Trophoblast cell (in vitro differentiated cells and primary cell): ENCODE data around the gene RBM33.
"Not testable (repeated sequence)": the region's sequence is repeated elsewhere in the genome, so short reads cannot be mapped to it uniquely, and the experiment has no call there.

Experiments used
- DNase-seq, 2 donors: peaks; one replicate each; pipeline ENCODE4 v3.0.0-alpha.2; 2016
- H2AFZ ChIP-seq: 2 replicates; pipeline ENCODE4 v1.6.1; 2013; ENCODE audit warnings: low read length, moderate library complexity, mild to moderate bottlenecking; ENCODE audit not compliant: insufficient read depth, poor library complexity
- H2AK5ac ChIP-seq: 2 replicates; pipeline ENCODE4 v1.6.1; 2013; ENCODE audit warnings: mild to moderate bottlenecking, low read length
- H2BK120ac ChIP-seq: 2 replicates; pipeline ENCODE4 v1.6.1; 2013; ENCODE audit warnings: low read length, mild to moderate bottlenecking, moderate library complexity; ENCODE audit not compliant: insufficient read depth, poor library complexity
- H2BK12ac ChIP-seq: 2 replicates; pipeline ENCODE4 v1.6.1; 2013; ENCODE audit warnings: mild to moderate bottlenecking, low read length, moderate library complexity
- H2BK5ac ChIP-seq: 2 replicates; pipeline ENCODE4 v1.6.1; 2013; ENCODE audit warnings: low read length, low read depth, moderate library complexity, mild to moderate bottlenecking; ENCODE audit not compliant: poor library complexity
- H3K14ac ChIP-seq: 2 replicates; pipeline ENCODE4 v1.6.1; 2013; ENCODE audit warnings: mild to moderate bottlenecking, low read length
- H3K18ac ChIP-seq: 2 replicates; pipeline ENCODE4 v1.6.1; 2013; ENCODE audit warnings: mild to moderate bottlenecking, low read length
- H3K23ac ChIP-seq: 2 replicates; pipeline ENCODE4 v1.6.1; 2013; ENCODE audit warnings: low read length
- H3K27ac ChIP-seq: 2 replicates; pipeline ENCODE4 v1.5.1; 2013; ENCODE audit warnings: low read depth, mild to moderate bottlenecking, inconsistent platforms, low read length, moderate library complexity
- H3K27me3 ChIP-seq: 2 replicates; pipeline ENCODE4 v1.6.1; 2013; ENCODE audit warnings: inconsistent platforms, mild to moderate bottlenecking, low read length, moderate library complexity; ENCODE audit not compliant: insufficient read depth
- H3K36me3 ChIP-seq, 2 experiments: 1 replicate in 1 of 2; 2 replicates in 1 of 2; pipeline ENCODE4 v1.6.1; 2013; ENCODE audit warnings: low read length in 2 of 2, mild to moderate bottlenecking in 2 of 2, moderate library complexity in 1 of 2; ENCODE audit not compliant: insufficient read depth in 2 of 2, control insufficient read depth in 1 of 2
- H3K4ac ChIP-seq: 2 replicates; pipeline ENCODE4 v1.6.1; 2013; ENCODE audit warnings: low read depth, mild to moderate bottlenecking, low read length, moderate library complexity
- H3K4me1 ChIP-seq, 2 experiments: 1 replicate in 1 of 2; 2 replicates in 1 of 2; pipeline ENCODE4 v1.6.1; 2013; ENCODE audit warnings: low read length in 2 of 2, mild to moderate bottlenecking in 2 of 2, moderate library complexity in 1 of 2; ENCODE audit not compliant: insufficient read depth in 2 of 2, control insufficient read depth in 1 of 2
- H3K4me2 ChIP-seq: 2 replicates; pipeline ENCODE4 v1.6.1; 2013; ENCODE audit warnings: inconsistent platforms, mild to moderate bottlenecking, low read length, moderate library complexity
- H3K4me3 ChIP-seq: 2 replicates; pipeline ENCODE4 v1.5.1; 2013; ENCODE audit warnings: mild to moderate bottlenecking, low read depth, low read length, inconsistent platforms
- H3K79me1 ChIP-seq: one replicate; pipeline ENCODE4 v1.6.1; 2013; ENCODE audit warnings: low read length
- H3K79me2 ChIP-seq: 2 replicates; pipeline ENCODE4 v1.6.1; 2013; ENCODE audit warnings: low read length, mild to moderate bottlenecking; ENCODE audit not compliant: control insufficient read depth, insufficient read depth, poor library complexity
- H3K9ac ChIP-seq: 2 replicates; pipeline ENCODE4 v1.6.1; 2013; ENCODE audit warnings: mild to moderate bottlenecking, low read length
- H3K9me3 ChIP-seq: 2 replicates; pipeline ENCODE4 v1.6.1; 2013; ENCODE audit warnings: low read depth, mild to moderate bottlenecking, control low read depth, inconsistent platforms, low read length; ENCODE audit not compliant: insufficient read depth
- H4K12ac ChIP-seq: 2 replicates; pipeline ENCODE4 v1.6.1; 2013; ENCODE audit warnings: low read depth, mild to moderate bottlenecking, low read length, moderate library complexity
- H4K8ac ChIP-seq: 2 replicates; pipeline ENCODE4 v1.6.1; 2013; ENCODE audit warnings: low read depth, mild to moderate bottlenecking, low read length, moderate library complexity
- H4K91ac ChIP-seq: one replicate; pipeline ENCODE4 v1.6.1; 2013; ENCODE audit warnings: low read depth, mild to moderate bottlenecking, low read length, moderate library complexity
- WGBS: extraction: QIAGEN DNeasy Blood & Tissue Kit; methylation state at CpG from one replicate; pipeline ENCODE4 v1.1.7; 2013; ENCODE audit warnings: missing lambda C conversion rate; ENCODE audit not compliant: insufficient read length, insufficient coverage; ENCODE audit errors: extremely low coverage; 5-methylcytosine and 5-hydroxymethylcytosine counted together

Gene RBM33

DNA sequence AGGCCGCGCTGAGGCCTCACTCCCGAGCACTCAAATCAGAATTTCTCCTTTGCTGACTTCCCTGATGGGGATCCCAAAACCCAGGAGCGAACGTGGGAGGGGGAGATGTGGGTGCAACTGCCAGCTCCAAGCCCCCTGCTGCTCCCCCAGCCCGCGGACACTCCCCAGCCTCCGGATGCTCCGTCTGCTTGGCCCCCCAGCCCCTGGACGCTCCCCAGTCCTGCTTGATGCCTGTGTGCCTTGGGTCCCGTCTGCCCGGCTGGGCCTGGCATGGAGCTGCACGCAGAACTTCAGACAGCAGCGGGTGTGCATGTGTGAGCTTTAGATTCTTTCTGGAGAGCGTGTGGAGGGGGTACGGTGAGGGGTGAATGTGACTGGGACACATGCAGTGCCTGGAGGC is 172.5 kb downstream of the RBM33 start:
- Histone ChIP-seq H2AK5ac (no peak overlapping the region), H2BK120ac (no peak overlapping the region), H4K91ac (no peak overlapping the region), H3K9me3 (peaks cover 9% of the 10 kb centered on the region), H4K12ac (no peak overlapping the region), H3K4ac (no peak overlapping the region), H2BK12ac (no peak overlapping the region), H2AFZ (no peak overlapping the region), H3K36me3 (no peaks in the 10 kb centered on the region), H3K4me1 (peaks cover 0 to under 1% of the 10 kb centered on the region in 2 experiments), H3K27me3 (peaks cover 24% of the 10 kb centered on the region), H4K8ac (no peak overlapping the region), H3K4me2 (no peak overlapping the region), H3K18ac (no peak overlapping the region), H3K79me1 (no peaks in the 10 kb centered on the region), H3K79me2 (no peaks in the 10 kb centered on the region), H2BK5ac (no peak overlapping the region), H3K4me3 (no peak overlapping the region), H3K23ac (no peak overlapping the region), H3K14ac (no peak overlapping the region), H3K9ac (no peak overlapping the region), H3K27ac (no peak overlapping the region)
- DNase-seq, result no peak
- no CpG with 5 or more reads among the region's 16 CpGs for WGBS

DNA sequence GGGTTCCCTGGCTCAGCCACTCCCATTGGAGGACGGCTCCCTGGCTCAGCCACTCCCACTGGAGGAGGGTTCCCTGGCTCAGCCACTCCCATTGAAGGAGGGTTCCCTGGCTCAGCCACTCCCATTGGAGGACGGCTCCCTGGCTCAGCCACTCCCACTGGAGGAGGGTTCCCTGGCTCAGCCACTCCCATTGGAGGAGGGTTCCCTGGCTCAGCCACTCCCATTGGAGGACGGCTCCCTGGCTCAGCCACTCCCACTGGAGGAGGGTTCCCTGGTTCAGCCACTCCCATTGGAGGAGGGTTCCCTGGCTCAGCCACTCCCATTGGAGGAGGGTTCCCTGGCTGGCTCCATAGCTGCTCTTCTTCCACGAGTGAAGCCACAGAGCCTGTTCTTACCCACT is 173.1 kb downstream of the RBM33 start:
- not testable (repeated sequence) for H3K4me2 ChIP-seq, H3K79me1 ChIP-seq, H3K27ac ChIP-seq, H4K8ac ChIP-seq, H3K23ac ChIP-seq, H2BK120ac ChIP-seq, H2BK12ac ChIP-seq, H3K18ac ChIP-seq, H2BK5ac ChIP-seq, H3K9ac ChIP-seq, DNase-seq, H3K4ac ChIP-seq, H3K9me3 ChIP-seq, H2AFZ ChIP-seq, H3K79me2 ChIP-seq, H4K12ac ChIP-seq, H3K14ac ChIP-seq, H3K36me3 ChIP-seq, H4K91ac ChIP-seq, H2AK5ac ChIP-seq, H3K4me3 ChIP-seq, H3K4me1 ChIP-seq
- peaks cover 20% of the 10 kb centered on the region for H3K27me3 ChIP-seq
- no CpG with 5 or more reads among the region's 4 CpGs for WGBS

DNA sequence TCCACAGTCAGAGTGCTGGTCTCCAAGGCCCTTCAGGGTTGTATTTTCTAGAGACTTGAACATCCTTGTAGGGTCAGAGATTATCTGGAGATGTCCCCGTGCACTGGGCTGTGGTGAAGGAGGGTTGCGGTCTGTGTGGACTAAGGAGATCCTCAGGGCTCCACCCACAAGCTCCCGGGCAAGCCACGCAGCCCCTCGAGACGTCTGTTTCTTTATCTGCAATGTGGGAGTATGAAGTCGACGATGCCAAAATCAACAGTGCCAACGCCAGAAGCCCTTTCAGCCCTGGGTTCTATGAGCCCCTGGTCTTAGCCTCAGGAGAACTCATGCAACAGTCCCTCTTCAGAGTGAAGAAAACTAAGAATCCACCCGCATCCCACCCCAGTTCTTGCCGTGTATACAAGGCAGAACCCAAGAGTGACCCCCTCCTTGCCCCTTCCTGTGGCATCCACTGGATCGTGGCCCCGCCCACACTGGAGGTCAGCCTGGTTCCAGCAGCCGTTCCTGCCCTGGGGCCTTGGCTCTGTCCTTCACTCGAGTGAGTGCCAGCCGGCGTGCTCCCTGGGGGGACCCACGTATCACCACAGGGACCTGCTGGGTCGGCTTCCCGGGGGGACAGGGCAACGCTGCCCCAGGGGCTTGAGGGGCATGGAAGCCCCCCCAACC is 173.8 kb downstream of the RBM33 start:
- Histone ChIP-seq H2BK120ac (no peak overlapping the region), H2BK5ac (no peak overlapping the region)

DNA sequence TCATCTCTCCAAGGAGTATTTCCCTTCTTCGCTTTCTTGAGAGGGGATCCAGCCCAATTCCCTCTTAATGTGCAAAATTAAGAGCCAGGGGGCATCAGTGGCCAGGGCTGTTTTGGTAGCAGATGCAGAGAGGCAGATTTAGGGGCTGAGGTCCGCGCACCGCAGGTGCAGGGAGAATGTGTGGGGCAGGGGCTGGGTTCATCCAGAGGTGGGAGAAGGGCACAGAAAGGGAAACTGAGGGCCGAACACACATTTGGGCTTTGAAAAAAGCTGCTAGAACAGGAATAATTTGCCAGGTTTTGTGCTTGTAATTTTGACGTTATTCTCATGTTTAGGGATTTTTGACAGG is 174.3 kb downstream of the RBM33 start:
- Histone ChIP-seq H4K91ac (no peak overlapping the region), H2BK5ac (no peak overlapping the region), H3K14ac (no peak overlapping the region), H3K4me3 (no peak overlapping the region), H2BK12ac (no peak overlapping the region), H3K18ac (no peak overlapping the region), H3K27ac (no peak overlapping the region), H2AFZ (no peak overlapping the region), H3K4me2 (no peak overlapping the region), H3K27me3 (peaks cover 9% of the 10 kb centered on the region), H3K4ac (no peak overlapping the region), H4K12ac (no peak overlapping the region), H3K79me1 (no peaks in the 10 kb centered on the region), H2BK120ac (no peak overlapping the region), H4K8ac (no peak overlapping the region), H3K4me1 (no peaks in the 10 kb centered on the region), H3K9ac (no peak overlapping the region), H3K79me2 (no peaks in the 10 kb centered on the region), H3K23ac (no peak overlapping the region), H3K36me3 (no peaks in the 10 kb centered on the region), H2AK5ac (no peak overlapping the region), H3K9me3 (peaks cover 9% of the 10 kb centered on the region)
- DNase-seq, result no peak
- WGBS, result no CpG with 5 or more reads among the region's 6 CpGs

More for the DNA sequence above, 173.8 kb downstream of the RBM33 start:
- H4K12ac ChIP-seq, result no peak overlapping the region
- H3K23ac ChIP-seq, result no peak overlapping the region
- H3K36me3 ChIP-seq, result no peaks in the 10 kb centered on the region
- H2AK5ac ChIP-seq, result no peak overlapping the region
- H3K4me3 ChIP-seq, result no peak overlapping the region
- H3K14ac ChIP-seq, result no peak overlapping the region
- H3K4me1 ChIP-seq, result no peaks in the 10 kb centered on the region
- no peak for DNase-seq
- H3K27ac ChIP-seq, result no peak overlapping the region
- no peak overlapping the region for H2AFZ ChIP-seq
- no peaks in the 10 kb centered on the region for H3K79me1 ChIP-seq
- no peaks in the 10 kb centered on the region for H3K79me2 ChIP-seq
- H3K4me2 ChIP-seq, result no peak overlapping the region
- no peak overlapping the region for H3K4ac ChIP-seq
- no peak overlapping the region for H4K8ac ChIP-seq
- H4K91ac ChIP-seq, result no peak overlapping the region
- H3K9ac ChIP-seq, result no peak overlapping the region
- no peak overlapping the region for H3K18ac ChIP-seq
- WGBS, result no CpG with 5 or more reads among the region's 21 CpGs
- no peak overlapping the region for H2BK12ac ChIP-seq
- H3K27me3 ChIP-seq, result peaks cover 13% of the 10 kb centered on the region
- H3K9me3 ChIP-seq, result peaks cover 9% of the 10 kb centered on the region
